K562 (cell line): ENCODE results near the gene SOST. TPM values are rescaled to one million over a fixed set of nuclear protein-coding genes. Genes with fewer than 3 reads are reported as not detected.
A peak's percentile ranks its signal among the peaks of the same experiment; 100 is the strongest.

Experiments
- ASH1L ChIP-seq: fragments of 450-650 bp; IDR thresholded peaks from 2 replicates; pipeline ENCODE4 v1.6.1; 2018; ENCODE audit warnings: borderline replicate concordance, mild to moderate bottlenecking, low read depth; ENCODE audit not compliant: partially characterized antibody
- BRCA1 ChIP-seq, 2 experiments: fragments of 450-650 bp in 1 of 2; sonication (generic) in 1 of 2; formaldehyde crosslinking in 1 of 2; IDR thresholded peaks; 2 replicates each; pipeline versions ENCODE4 v1.5.0 to v1.6.1; 2017 to 2020; ENCODE audit warnings: mild to moderate bottlenecking in 1 of 2, missing genetic modification reagents in 1 of 2
- EP400 ChIP-seq: fragments of 450-650 bp; IDR thresholded peaks from 2 replicates; pipeline ENCODE4 v1.6.1; 2017; ENCODE audit warnings: antibody characterized with exemption, mild to moderate bottlenecking, moderate library complexity
- ETV6 ChIP-seq, 3 experiments: fragments of 150-350 bp in 1 of 3; sonication (generic) in 1 of 3; formaldehyde crosslinking in 1 of 3; IDR thresholded peaks; 2 replicates each; pipeline versions ENCODE4 v1.6.1 to v1.8.0; 2014 to 2022; ENCODE audit warnings: borderline replicate concordance in 2 of 3, low read depth in 2 of 3, antibody characterized with exemption in 1 of 3, low read length in 1 of 3, mild to moderate bottlenecking in 1 of 3, missing genetic modification reagents in 1 of 3
- FOXA1 ChIP-seq: fragments of 450-650 bp; IDR thresholded peaks from 2 replicates; pipeline ENCODE4 v1.6.1; 2016; ENCODE audit warnings: mild to moderate bottlenecking, borderline replicate concordance
- GTF2E2 ChIP-seq: fragments of 200-800 bp; sonication (Bioruptor generic); IDR thresholded peaks from 2 replicates; pipeline ENCODE4 v1.6.1; 2016; ENCODE audit warnings: missing genetic modification characterization, missing compliant biosample characterization
- HIVEP1 ChIP-seq: fragments of 250-450 bp; sonication (Bioruptor Pico); IDR thresholded peaks from 2 replicates; pipeline ENCODE4 v1.4.0; 2020; ENCODE audit warnings: mild to moderate bottlenecking
- HNRNPL ChIP-seq: fragments of 200-400 bp; formaldehyde crosslinking; IDR thresholded peaks from 2 replicates; pipeline ENCODE4 v1.6.1; 2017; ENCODE audit warnings: low read depth, mild to moderate bottlenecking, low read length
- KLF1 ChIP-seq: fragments of 450-650 bp; IDR thresholded peaks from 2 replicates; pipeline ENCODE4 v1.6.1; 2016; ENCODE audit warnings: missing genetic modification characterization, missing compliant biosample characterization
- MEF2D ChIP-seq: conservative IDR thresholded peaks from 2 replicates; pipeline ENCODE4 v1.6.1; 2016; ENCODE audit warnings: low read depth, missing genetic modification characterization, missing compliant biosample characterization
- MYNN ChIP-seq, 2 experiments: sonication (generic); formaldehyde crosslinking in 1 of 2; IDR thresholded peaks; 2 replicates each; pipeline versions ENCODE4 v1.5.0 to v1.6.1; 2016 to 2020; ENCODE audit warnings: antibody characterized with exemption in 1 of 2, missing genetic modification reagents in 1 of 2
- NCOA4 ChIP-seq: fragments of 450-650 bp; IDR thresholded peaks from 2 replicates; pipeline ENCODE4 v1.6.1; 2018; ENCODE audit warnings: mild to moderate bottlenecking; ENCODE audit not compliant: partially characterized antibody
- NR2C2 ChIP-seq, 2 experiments: fragments of 200-800 bp in 1 of 2; sonication (Bioruptor generic) in 1 of 2; sonication (generic) in 1 of 2; formaldehyde crosslinking in 1 of 2; IDR thresholded peaks; 2 replicates each; pipeline versions ENCODE4 v1.6.1 to v1.8.0; 2016 to 2022; ENCODE audit warnings: mild to moderate bottlenecking in 1 of 2, missing compliant biosample characterization in 1 of 2, missing genetic modification characterization in 1 of 2, missing genetic modification reagents in 1 of 2
- POLR2B ChIP-seq: fragments of 450-650 bp; IDR thresholded peaks from 2 replicates; pipeline ENCODE4 v1.6.1; 2018; ENCODE audit warnings: low read depth; ENCODE audit not compliant: partially characterized antibody
- RBM39 ChIP-seq: fragments of 200-400 bp; formaldehyde crosslinking; optimal IDR thresholded peaks from 2 replicates; pipeline ENCODE3; 2018; ENCODE audit warnings: low read depth, low read length
- SAFB2 ChIP-seq: fragments of 200-400 bp; formaldehyde crosslinking; IDR thresholded peaks from 2 replicates; pipeline ENCODE4 v1.6.1; 2018; ENCODE audit warnings: borderline replicate concordance, low read length, low read depth, moderate library complexity; ENCODE audit not compliant: severe bottlenecking
- SMAD3 ChIP-seq: fragments of 450-650 bp; formaldehyde crosslinking; conservative IDR thresholded peaks from 2 replicates; pipeline ENCODE4 v1.4.0; 2020; ENCODE audit warnings: mild to moderate bottlenecking
- ZNF143 ChIP-seq: sonication (generic); formaldehyde crosslinking; IDR thresholded peaks from 2 replicates; pipeline ENCODE4 v1.9.0; 2022; ENCODE audit warnings: mild to moderate bottlenecking, missing genetic modification reagents
- ZNF175 ChIP-seq: fragments of 200-800 bp; sonication (Bioruptor generic); IDR thresholded peaks from 2 replicates; pipeline ENCODE4 v1.6.1; 2016; ENCODE audit warnings: low read depth, mild to moderate bottlenecking, missing genetic modification characterization, missing compliant biosample characterization
- ZNF561 ChIP-seq: fragments of 450-650 bp; formaldehyde crosslinking; conservative IDR thresholded peaks from 2 replicates; pipeline ENCODE4 v1.4.0; 2020; ENCODE audit warnings: mild to moderate bottlenecking, moderate library complexity
- ZNF57 ChIP-seq: fragments of 450-650 bp; formaldehyde crosslinking; IDR thresholded peaks from 2 replicates; pipeline ENCODE4 v1.4.0; 2020; ENCODE audit warnings: mild to moderate bottlenecking, moderate library complexity
- polyA plus RNA-seq, 8 experiments: library from polyadenylated mRNA; depleted of rRNA in 4 of 8; stranded (reverse) in 5 of 8; unstranded in 3 of 8; fragments of >200 nt; fragmentation: Nextera tagmentation in 2 of 8; fragmentation: Illumina TruSeq in 1 of 8; extraction: Ambion mirVana in 2 of 8; extraction: Trizol in 1 of 8; gene quantifications; 2 replicates each; pipeline versions ENCODE4 v1.2.1 to v1.2.3, GENCODE V29; 2011 to 2014; ENCODE audit warnings: inconsistent platforms in 1 of 8, missing spikeins in 1 of 8
- total RNA-seq, 7 experiments: library from RNA; depleted of rRNA in 6 of 7; stranded (reverse); fragments of >200 nt in 6 of 7; fragmentation: Illumina TruSeq in 2 of 7; extraction: Trizol in 2 of 7; gene quantifications; 2 replicates each; pipeline versions ENCODE4 v1.2.1 to v1.2.3, GENCODE V29; 2011 to 2021; ENCODE audit warnings: low replicate concordance in 1 of 7
- TF ChIP-seq, protein P1 (sequence below), 2 experiments: fragments of 250-450 bp in 1 of 2; fragments of 450-650 bp in 1 of 2; sonication (Bioruptor Pico) in 1 of 2; IDR thresholded peaks; 2 replicates each; pipeline versions ENCODE4 v1.6.1 to v1.8.0; 2016 to 2021; ENCODE audit warnings: mild to moderate bottlenecking in 2 of 2, moderate library complexity in 2 of 2, missing compliant biosample characterization in 1 of 2, missing genetic modification characterization in 1 of 2
- TF ChIP-seq, protein P2 (sequence below): fragments of 450-650 bp; formaldehyde crosslinking; IDR thresholded peaks from 2 replicates; pipeline ENCODE4 v1.4.0; 2020; ENCODE audit warnings: mild to moderate bottlenecking, moderate library complexity
- TF ChIP-seq, protein P3 (sequence below): fragments of 250-450 bp; sonication (Bioruptor Pico); IDR thresholded peaks from 2 replicates; pipeline ENCODE4 v1.4.0; 2020; ENCODE audit warnings: borderline replicate concordance
- TF ChIP-seq, protein P4 (sequence below): fragments of 250-450 bp; sonication (Bioruptor Pico); IDR thresholded peaks from 2 replicates; pipeline ENCODE4 v1.8.0; 2021; ENCODE audit warnings: moderate library complexity, mild to moderate bottlenecking, inconsistent platforms

The SOST gene
- total and polyA plus RNA-seq, 9 of the 15 experiments (the other 6 are each of a cell fraction or from before 2014, with no cell fraction given) = not detected

DNA sequence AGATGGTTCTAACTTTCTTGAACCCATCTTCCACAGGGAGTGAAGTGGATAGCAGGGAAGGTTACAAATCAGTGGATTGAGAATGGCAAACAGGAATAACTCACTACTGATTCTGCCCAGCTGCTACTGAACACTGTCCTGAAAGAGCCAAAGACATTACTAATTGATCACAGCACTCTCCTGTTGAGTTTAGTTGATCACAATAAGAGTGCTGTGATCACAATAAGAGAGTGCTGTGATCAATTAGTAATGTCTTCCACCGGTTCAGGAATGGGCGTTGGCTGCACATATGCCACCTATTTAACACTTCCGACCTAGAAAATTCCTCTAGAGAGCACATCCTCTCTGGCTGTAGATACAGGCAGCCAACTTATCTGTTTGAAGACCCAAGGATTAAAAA, 33.0 kb upstream of the SOST start (continued):
- TF ChIP-seq FOXA1 = no peak
- TF ChIP-seq EP400 = 0 out of 2 replicates have a peak, but pooled peaks have one; percentile 14
- TF ChIP-seq, protein P1, sequence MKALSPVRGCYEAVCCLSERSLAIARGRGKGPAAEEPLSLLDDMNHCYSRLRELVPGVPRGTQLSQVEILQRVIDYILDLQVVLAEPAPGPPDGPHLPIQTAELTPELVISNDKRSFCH (CRISPR knock-in tag; IDR thresholded peaks at IDR 0.05) = no peak
- TF ChIP-seq, protein P1 (tag; IDR thresholded peaks at IDR 0.05) = no peak
- TF ChIP-seq, protein P2, sequence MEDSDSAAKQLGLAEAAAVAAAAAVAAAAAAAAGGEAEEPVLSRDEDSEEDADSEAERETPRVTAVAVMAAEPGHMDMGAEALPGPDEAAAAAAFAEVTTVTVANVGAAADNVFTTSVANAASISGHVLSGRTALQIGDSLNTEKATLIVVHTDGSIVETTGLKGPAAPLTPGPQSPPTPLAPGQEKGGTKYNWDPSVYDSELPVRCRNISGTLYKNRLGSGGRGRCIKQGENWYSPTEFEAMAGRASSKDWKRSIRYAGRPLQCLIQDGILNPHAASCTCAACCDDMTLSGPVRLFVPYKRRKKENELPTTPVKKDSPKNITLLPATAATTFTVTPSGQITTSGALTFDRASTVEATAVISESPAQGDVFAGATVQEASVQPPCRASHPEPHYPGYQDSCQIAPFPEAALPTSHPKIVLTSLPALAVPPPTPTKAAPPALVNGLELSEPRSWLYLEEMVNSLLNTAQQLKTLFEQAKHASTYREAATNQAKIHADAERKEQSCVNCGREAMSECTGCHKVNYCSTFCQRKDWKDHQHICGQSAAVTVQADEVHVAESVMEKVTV = no peak
- TF ChIP-seq ZNF561 (CRISPR knock-in tag) = no peak
- TF ChIP-seq SMAD3 (CRISPR knock-in tag) = no peak
- TF ChIP-seq, protein P3, sequence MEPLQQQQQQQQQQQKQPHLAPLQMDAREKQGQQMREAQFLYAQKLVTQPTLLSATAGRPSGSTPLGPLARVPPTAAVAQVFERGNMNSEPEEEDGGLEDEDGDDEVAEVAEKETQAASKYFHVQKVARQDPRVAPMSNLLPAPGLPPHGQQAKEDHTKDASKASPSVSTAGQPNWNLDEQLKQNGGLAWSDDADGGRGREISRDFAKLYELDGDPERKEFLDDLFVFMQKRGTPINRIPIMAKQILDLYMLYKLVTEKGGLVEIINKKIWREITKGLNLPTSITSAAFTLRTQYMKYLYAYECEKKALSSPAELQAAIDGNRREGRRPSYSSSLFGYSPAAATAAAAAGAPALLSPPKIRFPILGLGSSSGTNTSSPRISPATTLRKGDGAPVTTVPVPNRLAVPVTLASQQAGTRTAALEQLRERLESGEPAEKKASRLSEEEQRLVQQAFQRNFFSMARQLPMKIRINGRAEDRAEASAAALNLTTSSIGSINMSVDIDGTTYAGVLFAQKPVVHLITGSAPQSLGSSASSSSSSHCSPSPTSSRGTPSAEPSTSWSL (CRISPR knock-in tag) = no peak
- TF ChIP-seq ETV6 (IDR thresholded peaks at IDR 0.05; ENCODE audit: borderline replicate concordance in 1 of 2, low read depth in 2 of 2, low read length in 1 of 2) = no peak
- TF ChIP-seq ETV6 (CRISPR knock-in tag; IDR thresholded peaks at IDR 0.05; ENCODE audit: borderline replicate concordance) = no peak
- no peak for TF ChIP-seq ZNF175 (CRISPR knock-in tag)
- TF ChIP-seq ZNF57 (CRISPR knock-in tag) = no peak
- TF ChIP-seq BRCA1 (IDR thresholded peaks at IDR 0.05) = no peak
- no peak for TF ChIP-seq BRCA1 (CRISPR knock-in tag; IDR thresholded peaks at IDR 0.05)
- TF ChIP-seq POLR2B = no peak
- no peak for TF ChIP-seq GTF2E2 (tag)
- TF ChIP-seq, protein P4, sequence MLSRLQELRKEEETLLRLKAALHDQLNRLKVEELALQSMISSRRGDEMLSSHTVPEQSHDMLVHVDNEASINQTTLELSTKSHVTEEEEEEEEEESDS (CRISPR knock-in tag) = no peak
- TF ChIP-seq MYNN (IDR thresholded peaks at IDR 0.05) = no peak
- TF ChIP-seq MYNN (CRISPR knock-in tag; IDR thresholded peaks at IDR 0.05) = no peak
- no peak for TF ChIP-seq MEF2D (tag)
- no peak for TF ChIP-seq SAFB2
- no peak for TF ChIP-seq ASH1L
- peak; percentile 94 for TF ChIP-seq KLF1
- no peak for TF ChIP-seq HNRNPL
- no peak for TF ChIP-seq NR2C2 (CRISPR knock-in tag; IDR thresholded peaks at IDR 0.05)
- TF ChIP-seq NR2C2 (tag; IDR thresholded peaks at IDR 0.05) = no peak
- TF ChIP-seq NCOA4 = peak; percentile 58
- no peak for TF ChIP-seq RBM39
- TF ChIP-seq HIVEP1 (CRISPR knock-in tag) = no peak
- no peak for TF ChIP-seq ZNF143 (CRISPR knock-in tag)
